Peyer's patch (tissue), 4 donors: ENCODE data around the gene ADAMTS2. TPM values are rescaled to one million over a fixed set of nuclear protein-coding genes. Genes with fewer than 3 reads are reported as not detected.
A peak's percentile ranks its signal among the peaks of the same experiment; 100 is the strongest.

Experiments
- DNase-seq, 3 donors: peaks; one replicate each; pipeline ENCODE4 v3.0.0-alpha.2; 2017 to 2019
- H3K27ac ChIP-seq, 4 donors: fragments of 200-600 bp; sonication (generic); one replicate each; pipeline ENCODE4 v1.5.1; 2016 to 2019
- H3K27me3 ChIP-seq, 2 donors: fragments of 200-600 bp; sonication (generic); one replicate each; pipeline ENCODE4 v1.5.1; 2019
- H3K36me3 ChIP-seq, 3 donors: fragments of 200-600 bp; sonication (generic); one replicate each; pipeline ENCODE4 v1.5.1; 2016 to 2019
- H3K4me1 ChIP-seq, 4 donors: fragments of 200-600 bp; sonication (generic); one replicate each; pipeline ENCODE4 v1.5.1; 2016 to 2019
- H3K4me3 ChIP-seq, 4 donors: fragments of 200-600 bp; sonication (generic); 1 replicate in 3 of 4; 2 replicates in 1 of 4; pipeline ENCODE4 v1.5.1; 2016 to 2019; ENCODE audit warnings: mild to moderate bottlenecking in 1 of 4
- H3K9me3 ChIP-seq, 4 donors: fragments of 200-600 bp; sonication (generic); one replicate each; pipeline ENCODE4 v1.5.1; 2016 to 2019; ENCODE audit warnings: mild to moderate bottlenecking in 1 of 4
- POLR2A ChIP-seq, 2 donors: fragments of 450-650 bp; IDR thresholded peaks; one replicate each; pipeline ENCODE4 v1.5.1; 2017; ENCODE audit warnings: antibody characterized with exemption in 2 of 2, mild to moderate bottlenecking in 2 of 2, moderate library complexity in 2 of 2
- total RNA-seq, 4 donors: library from RNA; depleted of rRNA; stranded (reverse); fragments of >200 nt; gene quantifications; one replicate each; pipeline ENCODE4 v1.1.0, GENCODE V29; 2016
- TF ChIP-seq, protein P1 (sequence below), 6 experiments: fragments of 450-650 bp in 4 of 6; fragments of 200-600 bp in 2 of 6; sonication (generic) in 1 of 6; IDR thresholded peaks; one replicate each; pipeline ENCODE4 v1.5.1; 2017 to 2019; ENCODE audit warnings: antibody characterized with exemption in 6 of 6, mild to moderate bottlenecking in 3 of 6, moderate library complexity in 1 of 6

The ADAMTS2 gene
- total RNA-seq, 4 donors from 2014 or later: 5.3 to 90.0 (median 9.5) TPM

DNA sequence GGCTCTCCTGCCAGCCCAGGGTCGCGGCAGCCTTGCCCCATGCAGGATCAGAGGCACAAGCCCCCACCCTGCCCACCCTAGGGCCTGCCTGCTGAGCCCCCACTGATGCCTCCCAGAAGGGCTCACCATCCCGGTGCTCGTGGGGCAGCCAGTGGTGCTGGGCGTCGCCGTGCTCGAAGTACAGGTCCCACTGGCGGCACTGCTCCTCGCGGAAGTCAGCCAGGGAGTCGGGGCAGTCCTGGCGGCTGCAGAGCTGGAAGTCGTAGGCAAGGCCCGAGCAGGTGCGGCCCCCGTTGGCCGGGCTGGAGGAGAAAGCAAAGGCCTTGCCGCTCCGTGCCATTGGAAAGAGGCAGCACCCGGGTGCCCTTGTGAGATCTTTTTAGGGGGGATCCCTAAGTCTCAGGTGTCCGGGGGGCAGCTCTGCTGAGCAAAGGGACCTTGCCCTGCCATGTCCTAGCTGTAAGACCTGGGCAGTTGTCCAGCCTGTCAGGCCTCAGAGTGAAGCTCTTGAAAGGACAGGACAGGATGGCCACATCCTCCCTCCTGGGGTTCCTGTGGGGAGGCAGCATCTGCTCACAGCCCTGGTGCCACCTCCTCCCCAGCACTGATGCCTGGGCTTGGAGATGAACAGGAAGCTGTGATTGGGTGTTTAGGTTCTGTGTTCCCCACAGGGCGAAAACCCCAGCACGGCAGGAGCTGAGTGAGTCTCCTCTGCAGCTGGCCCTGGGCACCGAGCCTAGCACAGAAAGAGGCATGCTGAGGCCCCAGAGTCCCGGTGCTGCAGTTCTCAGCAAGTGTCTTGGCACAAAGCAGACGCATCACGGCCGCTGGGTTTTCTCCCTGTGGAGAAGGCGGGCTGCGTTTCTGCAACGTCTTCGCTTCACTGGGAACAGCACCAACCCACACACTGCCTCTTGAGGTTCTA is 207.4 kb downstream of the ADAMTS2 start:
- TF ChIP-seq, protein P1, sequence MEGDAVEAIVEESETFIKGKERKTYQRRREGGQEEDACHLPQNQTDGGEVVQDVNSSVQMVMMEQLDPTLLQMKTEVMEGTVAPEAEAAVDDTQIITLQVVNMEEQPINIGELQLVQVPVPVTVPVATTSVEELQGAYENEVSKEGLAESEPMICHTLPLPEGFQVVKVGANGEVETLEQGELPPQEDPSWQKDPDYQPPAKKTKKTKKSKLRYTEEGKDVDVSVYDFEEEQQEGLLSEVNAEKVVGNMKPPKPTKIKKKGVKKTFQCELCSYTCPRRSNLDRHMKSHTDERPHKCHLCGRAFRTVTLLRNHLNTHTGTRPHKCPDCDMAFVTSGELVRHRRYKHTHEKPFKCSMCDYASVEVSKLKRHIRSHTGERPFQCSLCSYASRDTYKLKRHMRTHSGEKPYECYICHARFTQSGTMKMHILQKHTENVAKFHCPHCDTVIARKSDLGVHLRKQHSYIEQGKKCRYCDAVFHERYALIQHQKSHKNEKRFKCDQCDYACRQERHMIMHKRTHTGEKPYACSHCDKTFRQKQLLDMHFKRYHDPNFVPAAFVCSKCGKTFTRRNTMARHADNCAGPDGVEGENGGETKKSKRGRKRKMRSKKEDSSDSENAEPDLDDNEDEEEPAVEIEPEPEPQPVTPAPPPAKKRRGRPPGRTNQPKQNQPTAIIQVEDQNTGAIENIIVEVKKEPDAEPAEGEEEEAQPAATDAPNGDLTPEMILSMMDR (IDR thresholded peaks at IDR 0.05): no peak
- TF ChIP-seq POLR2A (IDR thresholded peaks at IDR 0.05): no peak
- H3K27ac ChIP-seq: no peak overlapping the region
- no peaks in the 10 kb centered on the region for H3K27me3 ChIP-seq
- H3K36me3 ChIP-seq: no peaks in the 10 kb centered on the region
- H3K9me3 ChIP-seq: peaks cover 0 to 2% (median 0%) of the 10 kb centered on the region in 4 donors
- H3K4me1 ChIP-seq: no peaks in the 10 kb centered on the region
- DNase-seq: no peak
- no peak overlapping the region for H3K4me3 ChIP-seq

GRCh38 chr5:179137016-179137642 is 208.1 kb downstream of the ADAMTS2 start:
- Histone ChIP-seq H3K4me1 (no peaks in the 10 kb centered on the region), H3K36me3 (no peaks in the 10 kb centered on the region), H3K27me3 (no peaks in the 10 kb centered on the region), H3K4me3 (no peak overlapping the region), H3K9me3 (peaks cover 0 to 2% (median 0%) of the 10 kb centered on the region in 4 donors), H3K27ac (no peak overlapping the region)
- TF ChIP-seq, protein P1 (IDR thresholded peaks at IDR 0.05): no peak
- TF ChIP-seq POLR2A (IDR thresholded peaks at IDR 0.05): no peak
- DNase-seq: peak in 1 of 3 donors; percentile 13

DNA sequence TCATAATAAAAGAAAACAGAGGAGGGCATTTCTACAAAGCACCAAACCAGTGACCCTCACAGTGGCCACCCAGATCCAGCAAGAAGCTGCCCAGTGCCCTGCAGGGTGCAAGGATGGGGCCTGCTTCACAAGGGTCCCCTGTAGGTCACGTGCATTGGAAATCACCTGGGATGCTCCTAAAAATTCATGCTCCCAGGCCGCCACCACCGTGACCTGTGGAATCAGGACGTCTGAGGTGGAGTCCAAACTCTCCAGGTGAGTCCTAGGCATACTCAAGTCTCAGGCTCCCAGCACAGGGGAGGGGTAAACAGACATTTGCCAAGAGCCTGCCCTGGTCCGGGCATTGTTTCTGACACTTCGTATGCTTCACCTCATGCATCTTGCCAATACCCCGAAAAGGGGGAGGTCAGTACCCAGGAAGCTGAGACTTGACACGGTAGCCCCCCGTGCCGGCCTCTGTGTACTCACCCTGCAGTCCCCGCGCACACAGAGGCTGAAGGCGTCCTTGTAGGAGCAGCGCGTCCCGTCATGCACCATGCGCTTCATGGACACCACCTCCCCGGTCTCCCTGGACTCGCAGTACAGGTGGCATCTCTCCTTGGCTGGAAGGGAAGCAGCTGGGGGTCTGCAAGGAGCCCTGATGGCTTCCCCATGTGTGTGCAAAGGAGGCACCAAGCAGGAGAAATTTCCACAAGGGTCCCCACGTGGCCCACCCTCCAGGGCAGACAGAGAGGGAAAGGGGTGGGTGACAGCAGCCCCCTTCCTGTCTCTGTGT is 209.6 kb downstream of the ADAMTS2 start:
- no peak for TF ChIP-seq POLR2A (IDR thresholded peaks at IDR 0.05)
- TF ChIP-seq, protein P1 (IDR thresholded peaks at IDR 0.05): no peak
- no peaks in the 10 kb centered on the region for H3K27me3 ChIP-seq
- no peaks in the 10 kb centered on the region for H3K4me1 ChIP-seq
- no peak overlapping the region for H3K27ac ChIP-seq
- peak in 1 of 3 donors; percentile 36 for DNase-seq
- H3K36me3 ChIP-seq: no peaks in the 10 kb centered on the region
- H3K9me3 ChIP-seq: peaks cover 0 to 2% (median 0%) of the 10 kb centered on the region in 4 donors
- H3K4me3 ChIP-seq: no peak overlapping the region

DNA sequence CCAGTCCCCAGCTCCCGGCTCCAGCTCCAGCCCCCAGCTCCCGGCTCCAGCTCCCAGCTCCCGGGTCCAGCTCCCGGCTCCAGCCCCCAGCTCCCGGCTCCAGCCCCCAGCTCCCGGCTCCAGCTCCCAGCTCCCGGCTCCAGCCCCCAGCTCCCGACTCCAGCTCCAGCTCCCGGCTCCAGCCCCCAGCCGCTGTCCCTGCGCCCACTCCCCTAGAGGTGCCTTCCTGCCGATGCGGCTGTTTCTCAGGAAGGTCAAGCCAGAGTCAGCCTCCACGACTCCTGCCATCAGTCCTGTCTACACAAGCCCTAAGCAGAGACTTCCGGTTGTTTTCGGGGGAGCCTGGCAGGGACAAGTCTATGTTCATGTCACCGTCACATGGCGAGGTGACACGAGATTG is 210.3 kb downstream of the ADAMTS2 start:
- H3K27me3 ChIP-seq: no peaks in the 10 kb centered on the region
- peaks cover 0 to 2% (median 0%) of the 10 kb centered on the region in 4 donors for H3K9me3 ChIP-seq
- peak in 1 of 3 donors; percentile 14 for DNase-seq
- no peak overlapping the region for H3K4me3 ChIP-seq
- no peaks in the 10 kb centered on the region for H3K4me1 ChIP-seq
- no peak overlapping the region for H3K27ac ChIP-seq
- TF ChIP-seq, protein P1 (IDR thresholded peaks at IDR 0.05): no peak
- TF ChIP-seq POLR2A (IDR thresholded peaks at IDR 0.05): no peak
- H3K36me3 ChIP-seq: no peaks in the 10 kb centered on the region

DNA sequence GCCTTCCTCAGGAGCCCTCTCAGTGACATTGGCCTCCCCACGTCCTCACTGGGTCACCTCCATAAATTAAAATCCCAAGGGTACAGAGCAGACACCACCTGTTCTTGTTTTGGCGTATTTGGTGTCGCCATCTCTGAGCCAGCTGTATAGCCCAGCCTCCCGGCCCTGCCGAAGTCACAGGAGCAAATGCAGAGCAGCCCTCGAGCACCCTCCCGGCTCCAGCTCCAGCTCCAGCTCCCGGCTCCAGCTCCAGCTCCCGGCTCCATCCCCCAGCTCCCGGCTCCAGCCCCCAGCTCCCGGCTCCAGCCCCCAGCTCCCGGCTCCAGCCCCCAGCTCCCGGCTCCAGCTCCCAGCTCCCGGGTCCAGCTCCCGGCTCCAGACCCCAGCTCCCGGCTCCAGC is 210.8 kb downstream of the ADAMTS2 start:
- H3K9me3 ChIP-seq: peaks cover 0 to 2% (median 0%) of the 10 kb centered on the region in 4 donors
- peak in 1 of 3 donors; percentile 19 for DNase-seq
- H3K4me1 ChIP-seq: no peaks in the 10 kb centered on the region
- H3K4me3 ChIP-seq: no peak overlapping the region
- no peaks in the 10 kb centered on the region for H3K27me3 ChIP-seq
- no peak overlapping the region for H3K27ac ChIP-seq
- no peaks in the 10 kb centered on the region for H3K36me3 ChIP-seq
- no peak for TF ChIP-seq POLR2A (IDR thresholded peaks at IDR 0.05)
- TF ChIP-seq, protein P1 (IDR thresholded peaks at IDR 0.05): no peak
